A673 (cell line): Measurements from ENCODE around the gene SLC2A8. TPM values are rescaled to one million over a fixed set of nuclear protein-coding genes. Genes with fewer than 3 reads are reported as not detected.

Source experiments
- BruUV-seq: library from RNA; stranded (reverse); fragments of 400-500 nt; replicated peaks from 2 replicates; lab custom pipeline; 2021; lab: Mats Ljungman, UMichigan
- CTCF ChIA-PET: fragments of 300-600 bp; sonication (Branson Sonifier 250); formaldehyde crosslinking; loops from one replicate; lab custom pipeline; 2022; ENCODE audit warnings: antibody characterized with exemption; lab: Charles Lee
- POLR2A ChIA-PET: fragments of 300-600 bp; sonication (Branson Sonifier 250); formaldehyde crosslinking; loops from one replicate; lab custom pipeline; 2022; ENCODE audit warnings: antibody characterized with exemption; ENCODE audit not compliant: low non-redundant PET; lab: Charles Lee
- DNase-seq: peaks from one replicate; pipeline ENCODE4 v3.0.0-alpha.2; 2015; ENCODE audit warnings: low spot score
- H3K27ac ChIP-seq: fragments of 200-600 bp; sonication (generic); 2 replicates; pipeline ENCODE4 v1.5.1; 2016; ENCODE audit warnings: mixed run types, low read depth, mild to moderate bottlenecking, mixed read lengths, antibody characterized with exemption, low read length; ENCODE audit not compliant: poor library complexity, severe bottlenecking
- H3K27me3 ChIP-seq: fragments of 200-600 bp; sonication (generic); replicated peaks from 2 replicates; pipeline ENCODE4 v1.6.1; 2017; ENCODE audit warnings: mixed run types, low read depth, mild to moderate bottlenecking, mixed read lengths, antibody characterized with exemption, low read length; ENCODE audit not compliant: insufficient read depth, poor library complexity
- H3K36me3 ChIP-seq: fragments of 200-600 bp; sonication (generic); 2 replicates; pipeline ENCODE4 v1.6.1; 2016; ENCODE audit warnings: mixed run types, mild to moderate bottlenecking, mixed read lengths, antibody characterized with exemption, low read length; ENCODE audit not compliant: insufficient read depth, poor library complexity, severe bottlenecking
- H3K4me1 ChIP-seq: fragments of 200-600 bp; sonication (generic); 2 replicates; pipeline ENCODE4 v1.6.1; 2017; ENCODE audit warnings: mixed run types, mild to moderate bottlenecking, mixed read lengths, antibody characterized with exemption, low read length; ENCODE audit not compliant: insufficient read depth, poor library complexity, severe bottlenecking
- H3K4me3 ChIP-seq: fragments of 200-600 bp; sonication (generic); 2 replicates; pipeline ENCODE4 v1.5.1; 2016; ENCODE audit warnings: low read depth, mixed run types, mild to moderate bottlenecking, mixed read lengths, low read length; ENCODE audit not compliant: poor library complexity, severe bottlenecking
- H3K9me3 ChIP-seq: fragments of 200-600 bp; sonication (generic); 2 replicates; pipeline ENCODE4 v1.6.1; 2016; ENCODE audit warnings: mixed run types, low read depth, mild to moderate bottlenecking, mixed read lengths, antibody characterized with exemption, low read length; ENCODE audit not compliant: poor library complexity, severe bottlenecking
- CTCF ChIP-seq: fragments of 300-800, 200-600 bp; sonication (generic); conservative IDR thresholded peaks from 2 replicates; pipeline ENCODE4 v1.5.1; 2017; ENCODE audit warnings: low read depth, mild to moderate bottlenecking, antibody characterized with exemption, low read length, moderate library complexity, mixed read lengths
- EZH2 ChIP-seq: fragments of 200-600 bp; sonication (generic); IDR thresholded peaks from 2 replicates; pipeline ENCODE4 v1.6.1; 2017; ENCODE audit warnings: borderline replicate concordance, low read depth, mild to moderate bottlenecking, mixed read lengths, antibody characterized with exemption, low read length; ENCODE audit not compliant: poor library complexity, severe bottlenecking
- intact Hi-C: fragments of 100-400 bp; cut with micrococcal nuclease; formaldehyde crosslinking; loops from one replicate; pipeline ENCODE4 v1.10.0; 2022; ENCODE audit not compliant: unreplicated experiment
- total RNA-seq: library from RNA; stranded (reverse); gene quantifications from 2 replicates; pipeline ENCODE4 v1.2.3, GENCODE V29; 2021

SLC2A8 gene
- total RNA-seq, 1 experiment from 2014 or later: 12.7 TPM

- Histone ChIP-seq H3K27ac (no peak overlapping the region), H3K36me3 (no peaks in the 10 kb centered on the region), H3K9me3 (no peaks in the 10 kb centered on the region), H3K27me3 (no peaks in the 10 kb centered on the region), H3K4me1 (no peaks in the 10 kb centered on the region), H3K4me3 (no peak overlapping the region)
- no peak for DNase-seq
- TF ChIP-seq EZH2: no peak
- no peak for TF ChIP-seq CTCF
- ChIA-PET CTCF (no interaction called here), POLR2A (interaction anchor here (0.7 kb wide), 1 partner anchor 28 kb away, joined by 6 read pairs; no protein-coding TSS in a partner anchor)
- no TSS peak for BruUV-seq
- intact Hi-C loops: no loop called here
Measured at GRCh38 chr9:127368852-127369402, 28.0 kb upstream of the SLC2A8 start.

GRCh38 chr9:127369428-127369827 is 27.5 kb upstream of the SLC2A8 start:
- intact Hi-C loops: no loop called here
- POLR2A ChIA-PET: interaction anchor here (0.6 to 0.7 kb wide), 2 partner anchors 27 to 104 kb away, joined by 6 to 9 read pairs; no protein-coding TSS in a partner anchor
- H3K4me3 ChIP-seq: no peak overlapping the region
- no peaks in the 10 kb centered on the region for H3K4me1 ChIP-seq
- H3K36me3 ChIP-seq: no peaks in the 10 kb centered on the region
- no peak overlapping the region for H3K27ac ChIP-seq
- H3K27me3 ChIP-seq: no peaks in the 10 kb centered on the region
- no TSS peak for BruUV-seq
- DNase-seq: no peak
- TF ChIP-seq EZH2 (no peak), CTCF (no peak)
- CTCF ChIA-PET: no interaction called here
- no peaks in the 10 kb centered on the region for H3K9me3 ChIP-seq

- CTCF ChIA-PET: no interaction called here
- BruUV-seq: no TSS peak
- no peak for TF ChIP-seq EZH2
- no peak for TF ChIP-seq CTCF
- intact Hi-C loops: no loop called here
- no peak for DNase-seq
- no peaks in the 10 kb centered on the region for H3K4me1 ChIP-seq
- H3K27ac ChIP-seq: no peak overlapping the region
- no peak overlapping the region for H3K4me3 ChIP-seq
- no peaks in the 10 kb centered on the region for H3K36me3 ChIP-seq
- H3K27me3 ChIP-seq: no peaks in the 10 kb centered on the region
- POLR2A ChIA-PET: interaction anchor here (0.6 kb wide), 1 partner anchor 104 kb away, joined by 9 read pairs; no protein-coding TSS in a partner anchor
- H3K9me3 ChIP-seq: no peaks in the 10 kb centered on the region
Measured at GRCh38 chr9:127370147-127370579, 26.8 kb upstream of the SLC2A8 start.
